Adrenal gland (tissue), 5 donors: Measurements from ENCODE around the gene PATJ.

Experiments
- CTCF ChIP-seq, 6 experiments: fragments of 450-650 bp in 4 of 6; fragments of 200-600 bp in 2 of 6; sonication (generic) in 1 of 6; IDR thresholded peaks; 1 replicate in 5 of 6; 2 replicates in 1 of 6; pipeline versions ENCODE4 v1.5.1 to v1.8.0; 2016 to 2021; ENCODE audit warnings: antibody characterized with exemption in 6 of 6, mild to moderate bottlenecking in 2 of 6, moderate library complexity in 1 of 6
- POLR2A ChIP-seq, 2 donors: fragments of 450-650 bp; IDR thresholded peaks; one replicate each; pipeline ENCODE4 v1.6.1; 2017; ENCODE audit warnings: antibody characterized with exemption in 2 of 2, mild to moderate bottlenecking in 2 of 2, moderate library complexity in 1 of 2
- donor health status: DM: no; HTN: no; CAD: no.

- TF ChIP-seq CTCF (IDR thresholded peaks at IDR 0.05) (no peak), POLR2A (IDR thresholded peaks at IDR 0.05) (no peak)
These were observed 164.8 kb downstream of the PATJ start for GRCh38 chr1:61907102-61907501.
